Calu3 (cell line): ENCODE measurements around the gene COL8A1. TPM values are rescaled to one million over a fixed set of nuclear protein-coding genes. Genes with fewer than 3 reads are reported as not detected.

Source experiments
- BruUV-seq: library from RNA; stranded (reverse); fragments of 400-500 nt; replicated peaks from 2 replicates; lab custom pipeline; 2021; lab: Mats Ljungman, UMichigan
- CTCF ChIA-PET: fragments of 300-600 bp; sonication (Branson Sonifier 250); formaldehyde crosslinking; loops from one replicate; lab custom pipeline; 2022; ENCODE audit warnings: antibody characterized with exemption; lab: Charles Lee
- DNase-seq: peaks from one replicate; pipeline ENCODE4 v3.0.0; 2022
- H3K27ac Mint-ChIP-seq: one replicate; pipeline ENCODE4 v1.8.0; 2022; ENCODE audit warnings: mixed read lengths; ENCODE audit not compliant: unreplicated experiment
- H3K27me3 Mint-ChIP-seq: one replicate; pipeline ENCODE4 v1.8.0; 2022; ENCODE audit warnings: mixed read lengths; ENCODE audit not compliant: unreplicated experiment
- H3K36me3 Mint-ChIP-seq: one replicate; pipeline ENCODE4 v1.8.0; 2022; ENCODE audit warnings: mild to moderate bottlenecking, moderate library complexity, mixed read lengths; ENCODE audit not compliant: insufficient read depth, unreplicated experiment
- H3K4me1 Mint-ChIP-seq: one replicate; pipeline ENCODE4 v1.8.0; 2022; ENCODE audit warnings: mild to moderate bottlenecking, low read depth, mixed read lengths; ENCODE audit not compliant: unreplicated experiment
- H3K4me3 Mint-ChIP-seq: one replicate; pipeline ENCODE4 v1.8.0; 2022; ENCODE audit warnings: mild to moderate bottlenecking, low read depth, moderate library complexity, mixed read lengths; ENCODE audit not compliant: unreplicated experiment
- H3K9me3 Mint-ChIP-seq: one replicate; pipeline ENCODE4 v1.8.0; 2022; ENCODE audit warnings: low read depth, mixed read lengths; ENCODE audit not compliant: unreplicated experiment
- CTCF ChIP-seq: fragments of 200-600 bp; IDR thresholded peaks from one replicate; pipeline ENCODE4 v1.8.0; 2022; ENCODE audit warnings: antibody characterized with exemption; ENCODE audit not compliant: unreplicated experiment
- intact Hi-C: fragments of 100-400 bp; cut with micrococcal nuclease; formaldehyde crosslinking; loops from one replicate; pipeline ENCODE4 v1.10.0; 2022; ENCODE audit not compliant: unreplicated experiment
- total RNA-seq: library from RNA; stranded (reverse); gene quantifications from 2 replicates; pipeline ENCODE4 v1.2.3, GENCODE V29; 2022

The COL8A1 gene
- total RNA-seq, 1 experiment from 2014 or later, result 0.71 TPM

GRCh38 chr3:99626417-99626788 is 12.0 kb upstream of the COL8A1 start:
- Mint-ChIP-seq H3K4me3 (no peak overlapping the region), H3K9me3 (no peaks in the 10 kb centered on the region), H3K27ac (no peak overlapping the region), H3K27me3 (no peaks in the 10 kb centered on the region), H3K4me1 (peaks cover 21% of the 10 kb centered on the region), H3K36me3 (no peaks in the 10 kb centered on the region)
- intact Hi-C loops, result no loop called here
- no TSS peak for BruUV-seq
- CTCF ChIA-PET, result no interaction called here
- DNase-seq, result no peak
- no peak for TF ChIP-seq CTCF

- Mint-ChIP-seq H3K27ac (no peak overlapping the region), H3K4me1 (peaks cover 27% of the 10 kb centered on the region), H3K4me3 (no peak overlapping the region), H3K9me3 (no peaks in the 10 kb centered on the region), H3K36me3 (no peaks in the 10 kb centered on the region), H3K27me3 (no peaks in the 10 kb centered on the region)
- no TSS peak for BruUV-seq
- CTCF ChIA-PET, result no interaction called here
- intact Hi-C loops, result no loop called here
- DNase-seq, result no peak
- TF ChIP-seq CTCF, result no peak
These were observed 11.2 kb upstream of the COL8A1 start for GRCh38 chr3:99627062-99627826.

DNA sequence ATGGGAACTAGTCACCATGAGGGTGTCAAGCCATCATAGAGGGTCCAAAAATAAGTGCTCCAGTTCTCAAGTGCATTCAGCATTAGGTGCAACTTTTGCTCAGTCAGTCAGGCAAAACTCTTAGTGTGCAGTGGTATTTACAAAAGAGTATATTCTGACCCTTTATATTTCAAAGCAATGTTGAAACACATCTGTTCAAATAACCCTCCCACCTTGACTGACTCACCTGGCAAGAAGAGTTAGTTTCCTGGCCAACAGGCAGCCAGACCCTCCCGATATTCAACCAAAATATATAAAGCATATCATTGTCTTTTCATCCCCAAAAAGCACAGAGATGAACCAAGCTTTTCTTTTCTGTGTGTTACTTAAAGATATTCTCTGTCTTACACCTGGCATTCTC is 7.6 kb upstream of the COL8A1 start:
- no TSS peak for BruUV-seq
- H3K36me3 Mint-ChIP-seq, result no peaks in the 10 kb centered on the region
- no peak overlapping the region for H3K4me3 Mint-ChIP-seq
- peaks cover 55% of the 10 kb centered on the region for H3K4me1 Mint-ChIP-seq
- DNase-seq, result no peak
- H3K9me3 Mint-ChIP-seq, result no peaks in the 10 kb centered on the region
- TF ChIP-seq CTCF, result no peak
- CTCF ChIA-PET, result no interaction called here
- no peaks in the 10 kb centered on the region for H3K27me3 Mint-ChIP-seq
- intact Hi-C loops, result loop anchor here (5.0 kb wide), 1 partner anchor 89 kb away; no protein-coding TSS in a partner anchor
- no peak overlapping the region for H3K27ac Mint-ChIP-seq

DNA sequence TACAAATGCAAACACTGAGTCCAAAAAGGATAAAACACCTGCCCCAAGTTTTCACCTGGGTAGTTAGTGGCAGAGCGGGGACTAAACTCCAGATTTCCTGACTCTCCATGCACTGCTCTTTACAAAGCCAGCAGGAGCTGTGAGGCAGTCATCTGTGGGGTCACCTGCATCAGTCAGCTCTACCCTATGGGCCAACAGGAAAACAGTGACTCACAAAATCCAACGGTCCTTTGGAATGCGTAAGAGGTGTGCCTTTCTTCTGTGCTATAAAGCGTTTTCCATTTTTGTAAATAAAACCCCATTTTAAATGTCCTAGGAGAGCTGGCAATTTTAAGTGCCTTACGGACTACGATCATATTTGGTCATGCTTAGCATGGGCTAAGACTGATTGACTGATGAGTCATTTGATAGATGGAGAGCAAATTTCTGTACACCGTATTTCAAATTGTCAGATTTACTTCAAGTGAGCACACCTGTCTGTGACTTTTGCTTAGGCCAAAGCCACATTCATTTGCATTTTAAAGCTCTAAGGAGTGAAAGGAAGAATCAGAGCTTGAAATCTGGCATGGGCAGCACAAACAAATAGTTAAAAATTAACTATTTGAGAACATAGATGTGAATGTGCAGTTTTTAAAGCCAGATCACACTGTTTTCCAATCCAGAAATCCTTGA is 4.4 kb upstream of the COL8A1 start:
- Mint-ChIP-seq H3K27ac (no peak overlapping the region), H3K9me3 (no peaks in the 10 kb centered on the region), H3K4me1 (peaks cover 63% of the 10 kb centered on the region), H3K27me3 (no peaks in the 10 kb centered on the region), H3K36me3 (peaks cover 14% of the 10 kb centered on the region), H3K4me3 (no peak overlapping the region)
- TF ChIP-seq CTCF, result no peak
- no peak for DNase-seq
- intact Hi-C loops, result loop anchor here (5.0 kb wide), 1 partner anchor 92 kb away; no protein-coding TSS in a partner anchor
- CTCF ChIA-PET, result interaction anchor here (0.7 kb wide), 1 partner anchor 11 kb away, joined by 3 read pairs; no protein-coding TSS in a partner anchor
- BruUV-seq, result no TSS peak
